Liver (tissue), 3 donors: ENCODE results near the gene UGT1A7.

Source experiments
- EGR1 ChIP-seq, 2 donors: IDR thresholded peaks; 2 replicates each; pipeline ENCODE4 v1.6.1; 2016 to 2018; ENCODE audit warnings: antibody characterized with exemption in 2 of 2, low read depth in 2 of 2
- GABPA ChIP-seq, 2 donors: IDR thresholded peaks in 1 of 2; conservative IDR thresholded peaks in 1 of 2; 2 replicates each; pipeline ENCODE4 v1.6.1; 2016; ENCODE audit warnings: antibody characterized with exemption in 2 of 2, mild to moderate bottlenecking in 1 of 2, moderate library complexity in 1 of 2
- JUND ChIP-seq, 2 donors: IDR thresholded peaks; 2 replicates each; pipeline ENCODE4 v1.6.1; 2016; ENCODE audit warnings: antibody characterized with exemption in 2 of 2
- RAD21 ChIP-seq, 2 donors: IDR thresholded peaks; 2 replicates each; pipeline ENCODE4 v1.6.1; 2016; ENCODE audit warnings: antibody characterized with exemption in 2 of 2, mild to moderate bottlenecking in 2 of 2
- SP1 ChIP-seq: IDR thresholded peaks from 2 replicates; pipeline ENCODE4 v1.6.1; 2018; ENCODE audit warnings: antibody characterized with exemption, mild to moderate bottlenecking
- TAF1 ChIP-seq: conservative IDR thresholded peaks from 2 replicates; pipeline ENCODE4 v1.6.1; 2016; ENCODE audit warnings: antibody characterized with exemption, mild to moderate bottlenecking
- YY1 ChIP-seq: IDR thresholded peaks from 2 replicates; pipeline ENCODE4 v1.6.1; 2016; ENCODE audit warnings: antibody characterized with exemption, mild to moderate bottlenecking
- TF ChIP-seq, protein P1 (sequence below): fragments of 150-350 bp; IDR thresholded peaks from 2 replicates; pipeline ENCODE4 v1.5.1; 2017; ENCODE audit warnings: improper control_type of control experiment, low read depth, low read length; ENCODE audit not compliant: missing input control
- TF ChIP-seq, protein P2 (sequence below): IDR thresholded peaks from 2 replicates; pipeline ENCODE4 v1.6.1; 2016; ENCODE audit warnings: antibody characterized with exemption, mild to moderate bottlenecking
- TF ChIP-seq, protein P3 (sequence below): IDR thresholded peaks from 2 replicates; pipeline ENCODE4 v1.6.1; 2016; ENCODE audit warnings: antibody characterized with exemption
- TF ChIP-seq, protein P4 (sequence below): IDR thresholded peaks from 2 replicates; pipeline ENCODE4 v1.6.1; 2016; ENCODE audit warnings: antibody characterized with exemption
- donor health status: healthy.
- donor health status: healthy.

DNA sequence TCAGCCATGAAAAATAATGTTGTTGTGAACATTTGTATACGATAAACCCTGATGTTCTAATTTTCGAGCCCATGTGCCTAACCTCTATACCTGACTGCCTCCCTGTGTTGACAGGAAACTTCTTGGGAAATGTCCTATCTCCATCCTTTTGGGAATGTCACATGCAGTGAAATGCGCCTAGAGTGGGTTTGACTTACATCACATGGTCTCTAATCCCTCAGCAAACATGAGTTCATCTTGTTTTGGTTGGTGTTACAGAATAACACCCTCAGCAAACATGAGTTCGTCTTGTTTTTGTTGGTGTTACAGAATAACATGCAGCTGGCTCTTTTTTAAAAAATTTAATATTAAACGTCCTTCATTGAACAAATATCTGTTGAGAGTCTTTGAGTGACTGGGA is 6.6 kb downstream of the UGT1A7 start:
- TF ChIP-seq, protein P1, sequence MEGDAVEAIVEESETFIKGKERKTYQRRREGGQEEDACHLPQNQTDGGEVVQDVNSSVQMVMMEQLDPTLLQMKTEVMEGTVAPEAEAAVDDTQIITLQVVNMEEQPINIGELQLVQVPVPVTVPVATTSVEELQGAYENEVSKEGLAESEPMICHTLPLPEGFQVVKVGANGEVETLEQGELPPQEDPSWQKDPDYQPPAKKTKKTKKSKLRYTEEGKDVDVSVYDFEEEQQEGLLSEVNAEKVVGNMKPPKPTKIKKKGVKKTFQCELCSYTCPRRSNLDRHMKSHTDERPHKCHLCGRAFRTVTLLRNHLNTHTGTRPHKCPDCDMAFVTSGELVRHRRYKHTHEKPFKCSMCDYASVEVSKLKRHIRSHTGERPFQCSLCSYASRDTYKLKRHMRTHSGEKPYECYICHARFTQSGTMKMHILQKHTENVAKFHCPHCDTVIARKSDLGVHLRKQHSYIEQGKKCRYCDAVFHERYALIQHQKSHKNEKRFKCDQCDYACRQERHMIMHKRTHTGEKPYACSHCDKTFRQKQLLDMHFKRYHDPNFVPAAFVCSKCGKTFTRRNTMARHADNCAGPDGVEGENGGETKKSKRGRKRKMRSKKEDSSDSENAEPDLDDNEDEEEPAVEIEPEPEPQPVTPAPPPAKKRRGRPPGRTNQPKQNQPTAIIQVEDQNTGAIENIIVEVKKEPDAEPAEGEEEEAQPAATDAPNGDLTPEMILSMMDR: no peak
- TF ChIP-seq, protein P2, sequence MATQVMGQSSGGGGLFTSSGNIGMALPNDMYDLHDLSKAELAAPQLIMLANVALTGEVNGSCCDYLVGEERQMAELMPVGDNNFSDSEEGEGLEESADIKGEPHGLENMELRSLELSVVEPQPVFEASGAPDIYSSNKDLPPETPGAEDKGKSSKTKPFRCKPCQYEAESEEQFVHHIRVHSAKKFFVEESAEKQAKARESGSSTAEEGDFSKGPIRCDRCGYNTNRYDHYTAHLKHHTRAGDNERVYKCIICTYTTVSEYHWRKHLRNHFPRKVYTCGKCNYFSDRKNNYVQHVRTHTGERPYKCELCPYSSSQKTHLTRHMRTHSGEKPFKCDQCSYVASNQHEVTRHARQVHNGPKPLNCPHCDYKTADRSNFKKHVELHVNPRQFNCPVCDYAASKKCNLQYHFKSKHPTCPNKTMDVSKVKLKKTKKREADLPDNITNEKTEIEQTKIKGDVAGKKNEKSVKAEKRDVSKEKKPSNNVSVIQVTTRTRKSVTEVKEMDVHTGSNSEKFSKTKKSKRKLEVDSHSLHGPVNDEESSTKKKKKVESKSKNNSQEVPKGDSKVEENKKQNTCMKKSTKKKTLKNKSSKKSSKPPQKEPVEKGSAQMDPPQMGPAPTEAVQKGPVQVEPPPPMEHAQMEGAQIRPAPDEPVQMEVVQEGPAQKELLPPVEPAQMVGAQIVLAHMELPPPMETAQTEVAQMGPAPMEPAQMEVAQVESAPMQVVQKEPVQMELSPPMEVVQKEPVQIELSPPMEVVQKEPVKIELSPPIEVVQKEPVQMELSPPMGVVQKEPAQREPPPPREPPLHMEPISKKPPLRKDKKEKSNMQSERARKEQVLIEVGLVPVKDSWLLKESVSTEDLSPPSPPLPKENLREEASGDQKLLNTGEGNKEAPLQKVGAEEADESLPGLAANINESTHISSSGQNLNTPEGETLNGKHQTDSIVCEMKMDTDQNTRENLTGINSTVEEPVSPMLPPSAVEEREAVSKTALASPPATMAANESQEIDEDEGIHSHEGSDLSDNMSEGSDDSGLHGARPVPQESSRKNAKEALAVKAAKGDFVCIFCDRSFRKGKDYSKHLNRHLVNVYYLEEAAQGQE: no peak
- TF ChIP-seq SP1 (no peak), JUND (IDR thresholded peaks at IDR 0.05) (no peak), EGR1 (IDR thresholded peaks at IDR 0.05; ENCODE audit: low read depth in 2 of 2) (no peak), TAF1 (no peak), GABPA (IDR thresholded peaks at IDR 0.05 in 1 of 2, conservative IDR thresholded peaks at IDR 0.05 in 1 of 2) (no peak), RAD21 (IDR thresholded peaks at IDR 0.05) (no peak), YY1 (no peak)
- TF ChIP-seq, protein P3, sequence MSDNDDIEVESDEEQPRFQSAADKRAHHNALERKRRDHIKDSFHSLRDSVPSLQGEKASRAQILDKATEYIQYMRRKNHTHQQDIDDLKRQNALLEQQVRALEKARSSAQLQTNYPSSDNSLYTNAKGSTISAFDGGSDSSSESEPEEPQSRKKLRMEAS: no peak
- TF ChIP-seq, protein P4, sequence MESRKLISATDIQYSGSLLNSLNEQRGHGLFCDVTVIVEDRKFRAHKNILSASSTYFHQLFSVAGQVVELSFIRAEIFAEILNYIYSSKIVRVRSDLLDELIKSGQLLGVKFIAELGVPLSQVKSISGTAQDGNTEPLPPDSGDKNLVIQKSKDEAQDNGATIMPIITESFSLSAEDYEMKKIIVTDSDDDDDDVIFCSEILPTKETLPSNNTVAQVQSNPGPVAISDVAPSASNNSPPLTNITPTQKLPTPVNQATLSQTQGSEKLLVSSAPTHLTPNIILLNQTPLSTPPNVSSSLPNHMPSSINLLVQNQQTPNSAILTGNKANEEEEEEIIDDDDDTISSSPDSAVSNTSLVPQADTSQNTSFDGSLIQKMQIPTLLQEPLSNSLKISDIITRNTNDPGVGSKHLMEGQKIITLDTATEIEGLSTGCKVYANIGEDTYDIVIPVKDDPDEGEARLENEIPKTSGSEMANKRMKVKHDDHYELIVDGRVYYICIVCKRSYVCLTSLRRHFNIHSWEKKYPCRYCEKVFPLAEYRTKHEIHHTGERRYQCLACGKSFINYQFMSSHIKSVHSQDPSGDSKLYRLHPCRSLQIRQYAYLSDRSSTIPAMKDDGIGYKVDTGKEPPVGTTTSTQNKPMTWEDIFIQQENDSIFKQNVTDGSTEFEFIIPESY: no peak
